ENCODE data around the gene OAS1. TPM values are rescaled to one million over a fixed set of nuclear protein-coding genes. Genes with fewer than 3 reads are reported as not detected.
"Not testable (repeated sequence)": the region's sequence is repeated elsewhere in the genome, so short reads cannot be mapped to it uniquely, and the experiment has no call there.

Gene OAS1
- total and polyA plus RNA-seq, 2 donors from 2014 or later, result 17.5 to 27.2 TPM

DNA sequence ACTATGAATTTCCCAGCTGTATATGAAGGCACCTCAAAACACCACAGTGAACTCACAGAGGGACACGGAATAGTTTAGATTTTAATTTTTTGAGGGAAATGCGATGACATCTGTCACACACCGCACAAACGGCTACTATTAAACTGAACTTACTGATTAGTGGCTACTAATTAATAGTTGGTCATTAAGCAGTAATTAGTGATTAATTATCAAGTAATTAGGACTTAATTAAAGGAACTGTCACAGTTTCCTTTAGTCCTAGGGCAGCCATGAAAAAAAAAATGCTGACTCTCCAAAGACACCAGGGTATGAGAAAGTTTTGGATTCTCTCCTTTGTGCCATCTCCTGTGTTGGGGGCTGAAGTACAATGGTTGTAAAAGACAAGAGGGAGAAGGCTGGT lies 2.9 kb downstream of the OAS1 start:
- no peak for FAIRE-seq
- TF ChIP-seq, protein P1, sequence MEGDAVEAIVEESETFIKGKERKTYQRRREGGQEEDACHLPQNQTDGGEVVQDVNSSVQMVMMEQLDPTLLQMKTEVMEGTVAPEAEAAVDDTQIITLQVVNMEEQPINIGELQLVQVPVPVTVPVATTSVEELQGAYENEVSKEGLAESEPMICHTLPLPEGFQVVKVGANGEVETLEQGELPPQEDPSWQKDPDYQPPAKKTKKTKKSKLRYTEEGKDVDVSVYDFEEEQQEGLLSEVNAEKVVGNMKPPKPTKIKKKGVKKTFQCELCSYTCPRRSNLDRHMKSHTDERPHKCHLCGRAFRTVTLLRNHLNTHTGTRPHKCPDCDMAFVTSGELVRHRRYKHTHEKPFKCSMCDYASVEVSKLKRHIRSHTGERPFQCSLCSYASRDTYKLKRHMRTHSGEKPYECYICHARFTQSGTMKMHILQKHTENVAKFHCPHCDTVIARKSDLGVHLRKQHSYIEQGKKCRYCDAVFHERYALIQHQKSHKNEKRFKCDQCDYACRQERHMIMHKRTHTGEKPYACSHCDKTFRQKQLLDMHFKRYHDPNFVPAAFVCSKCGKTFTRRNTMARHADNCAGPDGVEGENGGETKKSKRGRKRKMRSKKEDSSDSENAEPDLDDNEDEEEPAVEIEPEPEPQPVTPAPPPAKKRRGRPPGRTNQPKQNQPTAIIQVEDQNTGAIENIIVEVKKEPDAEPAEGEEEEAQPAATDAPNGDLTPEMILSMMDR (IDR thresholded peaks at IDR 0.05; ENCODE audit: borderline replicate concordance, extremely low read depth, insufficient read depth), result no peak
- Histone ChIP-seq H3K4me3 (ENCODE audit: low read length in 3 of 3) (no peak overlapping the region), H3K36me3 (ENCODE audit: control insufficient read depth in 2 of 3, insufficient read depth in 3 of 3, low read length in 3 of 3) (peaks cover 0 to 3% (median 0%) of the 10 kb centered on the region in 3 donors), H3K4me1 (ENCODE audit: control insufficient read depth in 2 of 3, insufficient read depth in 2 of 3, low read depth in 1 of 3, low read length in 3 of 3) (peaks cover 0 to 16% (median 15%) of the 10 kb centered on the region in 3 donors), H3K9me3 (ENCODE audit: control insufficient read depth in 2 of 3, insufficient read depth in 1 of 3, low read length in 3 of 3) (peaks cover 0 to 10% (median 0%) of the 10 kb centered on the region in 3 donors), H3K27me3 (ENCODE audit: control insufficient read depth, insufficient read depth, low read length) (no peaks in the 10 kb centered on the region), H3K9ac (ENCODE audit: low read length in 3 of 3) (no peak overlapping the region), H3K27ac (ENCODE audit: low read depth in 2 of 2, low read length in 2 of 2) (no peak overlapping the region)
- intact Hi-C loops (cut with DNase I), result no loop called here
- DNase-seq, result no peak

DNA sequence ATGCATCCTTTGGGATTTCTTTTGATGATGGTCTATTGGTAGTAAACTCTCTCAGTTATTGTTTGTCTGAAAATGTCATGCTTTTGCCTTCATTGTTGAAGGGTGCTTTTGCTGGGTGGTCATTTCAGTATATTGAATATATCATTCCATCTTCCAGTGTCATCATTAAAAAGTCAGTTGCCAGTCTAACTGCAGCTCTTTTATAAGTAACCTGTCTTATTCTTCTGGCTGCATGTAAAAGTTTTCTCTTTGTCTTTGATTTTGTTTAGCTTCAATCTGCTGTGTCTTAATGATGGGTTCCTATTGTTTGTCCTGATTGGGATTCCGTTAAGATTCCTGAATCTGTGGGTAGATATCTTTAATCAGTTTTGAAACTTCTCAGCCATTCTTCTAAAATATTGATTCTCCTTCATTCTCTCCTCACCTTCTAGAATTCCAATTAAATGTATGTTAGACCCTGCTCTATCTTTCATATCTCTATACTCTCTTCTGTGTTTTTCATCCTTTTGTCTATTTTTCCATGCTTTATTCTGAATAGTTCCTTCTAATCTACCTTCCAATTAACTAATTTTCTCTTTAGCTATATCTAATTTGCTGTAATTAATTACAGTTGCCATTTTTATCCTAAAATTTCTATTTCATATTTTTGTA lies 6.4 kb downstream of the OAS1 start:
- Histone ChIP-seq H3K27ac (ENCODE audit: low read depth in 2 of 2, low read length in 2 of 2) (no peak overlapping the region), H3K9ac (ENCODE audit: low read length in 3 of 3) (no peak overlapping the region), H3K4me1 (ENCODE audit: control insufficient read depth in 2 of 3, insufficient read depth in 2 of 3, low read depth in 1 of 3, low read length in 3 of 3) (peaks cover 0 to 5% (median 2%) of the 10 kb centered on the region in 3 donors), H3K4me3 (ENCODE audit: low read length in 3 of 3) (no peak overlapping the region), H3K27me3 (ENCODE audit: control insufficient read depth, insufficient read depth, low read length) (no peaks in the 10 kb centered on the region), H3K9me3 (ENCODE audit: control insufficient read depth in 2 of 3, insufficient read depth in 1 of 3, low read length in 3 of 3) (peaks cover 0 to 10% (median 0%) of the 10 kb centered on the region in 3 donors), H3K36me3 (ENCODE audit: control insufficient read depth in 2 of 3, insufficient read depth in 3 of 3, low read length in 3 of 3) (peaks cover 0 to 5% (median 3%) of the 10 kb centered on the region in 3 donors)
- TF ChIP-seq, protein P1 (IDR thresholded peaks at IDR 0.05; ENCODE audit: borderline replicate concordance, extremely low read depth, insufficient read depth), result no peak
- FAIRE-seq (no peak), DNase-seq (no peak)
- intact Hi-C loops (cut with DNase I), result no loop called here

DNA sequence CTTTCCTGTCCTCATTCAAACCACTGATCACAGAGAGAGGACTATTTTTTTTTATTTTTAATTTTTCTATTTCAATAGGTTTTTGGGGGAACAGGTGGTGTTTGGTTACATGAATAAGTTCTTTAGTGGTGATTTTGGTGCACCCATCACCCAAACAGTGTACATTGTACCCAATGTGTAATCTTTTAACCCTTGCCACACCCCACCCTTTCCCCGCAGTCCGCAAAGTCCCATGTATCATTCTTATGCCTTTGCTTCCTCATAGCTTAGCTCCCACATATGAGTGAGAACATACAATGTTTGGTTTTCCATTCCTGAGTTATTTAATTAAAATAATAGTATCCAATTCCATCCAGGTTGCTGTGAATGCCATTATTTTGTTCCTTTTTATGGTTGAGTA lies 7.1 kb downstream of the OAS1 start:
- H3K36me3 ChIP-seq (ENCODE audit: control insufficient read depth in 2 of 3, insufficient read depth in 3 of 3, low read length in 3 of 3); H3K27me3 ChIP-seq (ENCODE audit: control insufficient read depth, insufficient read depth, low read length); H3K4me1 ChIP-seq (ENCODE audit: control insufficient read depth in 2 of 3, insufficient read depth in 2 of 3, low read depth in 1 of 3, low read length in 3 of 3); H3K27ac ChIP-seq (ENCODE audit: low read depth in 2 of 2, low read length in 2 of 2); intact Hi-C loops (cut with DNase I); H3K9ac ChIP-seq (ENCODE audit: low read length in 3 of 3); DNase-seq; FAIRE-seq; H3K4me3 ChIP-seq (ENCODE audit: low read length in 3 of 3): not testable (repeated sequence)
- peaks cover 0 to 10% (median 0%) of the 10 kb centered on the region in 3 donors for H3K9me3 ChIP-seq (ENCODE audit: control insufficient read depth in 2 of 3, insufficient read depth in 1 of 3, low read length in 3 of 3)

DNA sequence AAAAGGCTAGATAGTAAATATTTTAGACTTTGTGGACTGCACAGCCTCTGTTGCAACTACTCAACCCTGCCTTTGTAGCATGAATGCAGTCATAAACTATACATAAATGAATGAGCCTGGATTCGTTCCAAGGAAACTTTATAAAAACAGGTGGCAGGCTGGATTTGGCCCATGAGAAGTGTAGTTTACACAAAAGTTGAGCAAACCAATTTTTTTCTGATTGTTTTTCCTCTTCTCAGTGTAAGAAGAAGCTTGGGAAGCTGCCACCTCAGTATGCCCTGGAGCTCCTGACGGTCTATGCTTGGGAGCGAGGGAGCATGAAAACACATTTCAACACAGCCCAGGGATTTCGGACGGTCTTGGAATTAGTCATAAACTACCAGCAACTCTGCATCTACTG lies 9.5 kb downstream of the OAS1 start:
- H3K4me1 ChIP-seq (ENCODE audit: control insufficient read depth in 2 of 3, insufficient read depth in 2 of 3, low read depth in 1 of 3, low read length in 3 of 3), result no peaks in the 10 kb centered on the region
- H3K27me3 ChIP-seq (ENCODE audit: control insufficient read depth, insufficient read depth, low read length), result no peaks in the 10 kb centered on the region
- no peak for FAIRE-seq
- DNase-seq, result peak in 2 of 5 donors; percentile 49 to 68
- H3K27ac ChIP-seq (ENCODE audit: low read depth in 2 of 2, low read length in 2 of 2), result no peak overlapping the region
- intact Hi-C loops (cut with DNase I), result no loop called here
- H3K36me3 ChIP-seq (ENCODE audit: control insufficient read depth in 2 of 3, insufficient read depth in 3 of 3, low read length in 3 of 3), result peaks cover 0 to 9% (median 6%) of the 10 kb centered on the region in 3 donors
- H3K9me3 ChIP-seq (ENCODE audit: control insufficient read depth in 2 of 3, insufficient read depth in 1 of 3, low read length in 3 of 3), result peaks cover 0 to 10% (median 0%) of the 10 kb centered on the region in 3 donors
- TF ChIP-seq, protein P1 (IDR thresholded peaks at IDR 0.05; ENCODE audit: borderline replicate concordance, extremely low read depth, insufficient read depth), result no peak
- no peak overlapping the region for H3K9ac ChIP-seq (ENCODE audit: low read length in 3 of 3)
- no peak overlapping the region for H3K4me3 ChIP-seq (ENCODE audit: low read length in 3 of 3)
